GM18526 (cell line): Measurements from ENCODE around the gene CDH13.

Experiments
- POLR2A ChIP-seq: IDR thresholded peaks from 3 replicates; pipeline ENCODE4 v1.6.1; 2011; ENCODE audit not compliant: insufficient read length; ENCODE audit errors: extremely low read depth

Gene CDH13

DNA sequence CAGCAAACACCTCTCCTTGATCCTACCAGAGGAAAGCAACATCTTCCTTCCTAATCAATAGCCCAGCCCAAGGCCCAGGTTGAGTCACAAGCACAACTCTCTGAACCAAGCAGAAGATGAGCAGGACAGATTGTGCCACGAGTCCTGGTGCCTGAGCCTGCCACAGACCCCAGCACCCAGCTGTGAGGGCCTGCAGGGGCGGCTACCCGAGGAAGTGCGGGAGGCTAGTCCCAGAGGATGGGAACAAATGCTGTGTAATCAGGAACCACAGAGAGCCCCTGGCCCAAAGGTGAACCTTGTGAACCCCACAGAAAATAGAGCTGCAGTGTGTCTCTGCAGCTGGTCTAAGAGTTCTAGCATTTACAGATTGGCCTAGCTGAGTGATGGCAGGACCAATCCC, 1054.2 kb downstream of the CDH13 start:
- TF ChIP-seq POLR2A, result no peak

GRCh38 chr16:83681381-83681956, 1054.7 kb downstream of the CDH13 start:
- no peak for TF ChIP-seq POLR2A

GRCh38 chr16:83682116-83682867, 1055.5 kb downstream of the CDH13 start:
- TF ChIP-seq POLR2A, result no peak

DNA sequence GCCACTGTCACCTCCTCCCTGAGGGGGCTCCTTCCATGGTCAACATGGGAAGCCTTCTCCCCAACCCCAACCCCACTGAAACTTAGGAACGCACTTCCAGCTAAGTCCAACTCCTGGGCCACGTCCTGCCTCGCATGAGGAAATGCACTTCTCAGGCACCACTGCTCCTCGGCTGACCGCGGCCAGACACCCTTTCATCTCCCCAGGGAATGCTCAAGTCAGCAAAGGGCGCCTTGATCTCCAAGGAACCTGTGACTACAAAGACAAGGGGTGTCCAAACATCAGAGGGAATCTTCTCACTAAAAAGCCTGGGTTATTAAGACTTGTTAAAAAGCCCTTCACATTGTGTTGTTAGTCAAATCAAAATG, 1056.1 kb downstream of the CDH13 start:
- TF ChIP-seq POLR2A, result no peak

GRCh38 chr16:83685615-83686165, 1058.9 kb downstream of the CDH13 start:
- TF ChIP-seq POLR2A, result no peak

DNA sequence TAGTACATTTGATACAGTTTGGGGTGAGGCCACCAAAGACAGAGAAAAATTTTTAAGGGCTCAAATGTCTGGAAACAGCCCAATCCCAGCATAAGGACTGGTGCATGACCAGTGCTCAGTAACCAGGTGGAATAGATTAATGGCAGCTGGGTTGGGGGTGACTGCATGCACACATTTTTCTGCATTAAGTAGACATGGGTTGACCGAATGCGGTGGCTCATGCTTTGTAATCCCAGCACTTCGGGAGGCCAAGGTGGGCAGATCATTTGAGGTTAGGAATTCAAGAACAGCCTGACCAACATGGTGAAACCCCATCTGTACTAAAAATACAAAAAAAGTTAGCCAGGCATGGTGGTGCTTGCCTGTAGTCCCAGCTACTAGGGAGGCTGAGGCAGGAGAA, 1060.0 kb downstream of the CDH13 start:
- TF ChIP-seq POLR2A, result no peak

DNA sequence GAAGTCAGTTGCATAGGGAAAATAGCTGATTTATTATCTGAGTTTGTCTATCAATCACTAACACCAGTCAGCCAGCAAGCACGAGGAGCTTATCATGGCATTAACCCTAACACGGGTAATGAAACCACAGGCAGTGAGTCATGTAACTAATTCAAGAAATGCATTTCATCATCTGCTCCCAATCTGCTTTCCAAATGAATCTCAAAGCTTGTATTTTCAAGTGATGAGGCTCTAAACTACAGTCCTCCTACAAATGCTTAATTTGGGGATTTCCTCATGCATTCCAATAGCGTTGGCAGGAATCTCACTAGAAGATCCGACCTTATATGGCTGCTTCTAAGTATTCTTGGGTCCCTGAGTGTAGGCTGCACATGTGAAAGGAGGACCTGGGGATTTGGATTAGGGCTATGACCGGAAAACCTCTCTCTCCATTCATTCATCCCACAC, 1062.6 kb downstream of the CDH13 start:
- TF ChIP-seq POLR2A, result no peak

GRCh38 chr16:83692224-83692623, 1065.5 kb downstream of the CDH13 start:
- TF ChIP-seq POLR2A, result no peak

- no peak for TF ChIP-seq POLR2A
These were observed 1072.2 kb downstream of the CDH13 start for GRCh38 chr16:83698964-83699363.

DNA sequence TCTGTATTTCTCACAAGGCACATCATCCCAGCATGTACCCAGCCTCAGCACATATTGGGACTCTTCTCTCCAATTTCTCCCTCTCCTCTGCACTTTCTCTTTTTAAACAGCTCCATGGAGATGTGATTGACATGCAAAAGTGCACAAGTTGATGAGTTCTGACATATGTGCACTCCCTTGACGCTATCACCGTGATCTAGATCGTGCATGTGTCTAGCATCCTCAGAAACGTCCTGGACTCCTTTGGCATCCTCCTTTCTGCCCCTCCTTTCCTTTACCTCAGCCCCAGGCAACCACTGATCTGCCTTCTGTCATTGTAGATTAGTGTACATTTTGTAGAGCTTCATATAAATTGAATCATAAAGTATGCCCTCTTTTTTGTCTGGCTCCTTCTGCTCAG, 1073.0 kb downstream of the CDH13 start:
- no peak for TF ChIP-seq POLR2A

GRCh38 chr16:83700918-83701317, 1074.1 kb downstream of the CDH13 start:
- no peak for TF ChIP-seq POLR2A

GRCh38 chr16:83701494-83701893, 1074.7 kb downstream of the CDH13 start:
- TF ChIP-seq POLR2A, result no peak

GRCh38 chr16:83704656-83705055, 1077.9 kb downstream of the CDH13 start:
- TF ChIP-seq POLR2A, result no peak

DNA sequence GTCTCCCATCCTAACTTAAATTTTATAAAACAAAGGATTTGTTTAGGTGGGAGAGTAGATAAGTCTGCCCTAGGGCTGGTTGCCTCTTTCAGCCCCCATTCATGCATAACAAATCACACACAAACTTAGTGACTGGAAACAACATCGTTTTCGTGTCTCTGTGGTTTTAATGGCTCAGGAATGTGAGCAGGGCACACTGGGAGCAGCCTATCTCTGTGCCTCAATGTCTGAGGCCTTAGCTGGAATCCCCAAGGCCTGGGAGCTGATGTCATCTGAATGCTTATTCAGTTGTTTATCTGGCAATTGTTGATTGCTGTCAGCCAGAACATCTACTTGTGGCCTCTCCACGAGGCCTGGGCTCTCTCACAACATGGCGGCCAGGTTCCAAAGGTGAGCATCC, 1079.1 kb downstream of the CDH13 start:
- no peak for TF ChIP-seq POLR2A

DNA sequence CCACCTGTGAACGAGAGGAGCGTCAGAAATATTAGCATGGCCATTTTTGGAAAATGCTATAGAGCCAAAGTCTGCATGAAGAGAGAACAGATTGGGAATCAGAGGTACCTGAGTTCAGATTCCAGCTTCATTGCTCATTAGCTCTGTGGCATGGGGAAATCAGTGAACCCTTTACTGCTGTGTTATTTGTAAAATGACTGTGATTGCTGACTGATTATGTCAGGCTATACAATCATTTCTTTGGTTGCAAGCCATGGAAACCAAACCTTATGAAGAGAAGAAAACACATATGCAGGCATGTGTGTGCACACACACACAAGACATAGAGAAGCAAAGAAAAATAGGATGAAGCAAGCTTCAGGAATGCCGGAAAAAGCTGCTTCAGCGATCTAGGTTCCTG, 1079.6 kb downstream of the CDH13 start:
- TF ChIP-seq POLR2A, result no peak

GRCh38 chr16:83711069-83711468, 1084.3 kb downstream of the CDH13 start:
- no peak for TF ChIP-seq POLR2A

DNA sequence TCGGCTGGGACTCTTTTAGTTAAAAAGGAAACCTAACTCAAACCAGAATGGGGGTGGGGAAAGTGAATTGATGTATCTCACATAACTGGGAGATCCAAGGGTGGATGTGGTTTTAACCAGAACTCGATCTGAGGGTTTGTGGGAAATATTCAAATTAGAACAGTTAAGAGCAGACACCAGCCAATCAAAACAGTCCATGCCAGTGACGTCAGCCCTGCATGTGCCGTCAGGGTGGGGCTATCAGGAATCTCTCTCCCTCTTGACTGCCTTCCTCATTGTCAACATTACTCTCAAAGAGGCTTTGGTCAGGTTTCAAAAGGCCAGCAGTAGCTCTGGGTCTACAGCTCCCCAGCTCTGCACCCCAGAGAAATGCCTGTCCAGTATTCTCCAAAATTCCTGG, 1086.8 kb downstream of the CDH13 start:
- TF ChIP-seq POLR2A, result no peak
